NCI-H1694 (cell line): ENCODE results near the gene MT1G.

Source experiments
- DNase-seq: peaks from one replicate; lab custom pipeline; 2025; lab: John Stamatoyannopoulos, UW

MT1G gene

DNA sequence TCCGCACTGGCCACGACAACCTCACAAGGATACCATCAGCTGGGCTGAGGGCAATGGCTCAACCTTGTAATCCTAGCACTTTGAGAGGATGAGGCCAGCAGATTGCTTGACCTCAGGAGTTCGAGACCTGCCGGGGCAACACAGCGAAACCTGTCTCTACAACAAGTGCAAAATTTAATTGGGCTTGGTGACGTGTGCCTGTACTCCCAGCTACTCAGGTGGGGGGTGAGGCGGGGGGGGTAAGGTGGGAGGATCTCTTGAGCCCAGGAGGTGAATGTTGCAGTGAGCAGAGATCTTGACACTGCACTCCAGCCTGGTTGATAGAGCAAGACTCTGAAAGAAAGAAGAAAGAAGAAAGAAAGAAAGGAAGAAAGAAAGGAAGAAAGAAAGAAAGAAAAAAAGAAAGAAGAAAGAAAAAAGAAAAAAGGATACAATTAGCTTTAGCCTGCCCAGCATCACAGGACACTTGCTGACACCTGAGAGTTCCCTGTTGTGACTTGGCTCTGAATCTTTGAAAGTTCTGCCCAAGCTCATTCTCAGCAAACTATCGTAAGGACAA is 47.4 kb downstream of the MT1G start:
- no peak for DNase-seq

DNA sequence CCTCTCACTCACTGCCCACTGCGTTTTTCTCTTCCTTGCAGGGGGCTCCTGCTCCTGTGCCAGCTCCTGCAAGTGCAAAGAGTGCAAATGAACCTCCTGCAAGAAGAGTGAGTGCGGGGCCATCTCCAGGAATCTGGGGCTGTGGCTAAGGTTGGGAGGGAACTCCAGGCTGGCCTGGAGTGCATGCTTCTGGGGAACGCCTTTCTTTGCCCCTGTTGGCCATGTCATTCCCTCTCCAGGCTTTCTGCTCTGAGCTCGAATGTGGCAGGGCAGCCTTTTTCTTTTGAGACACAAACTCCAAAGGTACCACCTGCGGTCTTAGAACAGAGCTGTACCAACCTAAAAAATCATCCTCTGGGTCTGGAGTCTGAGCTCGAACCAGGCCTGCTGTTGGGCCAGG is 49.7 kb downstream of the MT1G start:
- DNase-seq, result no peak

- DNase-seq, result no peak
Observed at GRCh38 chr16:56617212-56618085, 50.4 kb downstream of the MT1G start.
